ENCODE measurements around the gene CCNC.

GRCh38 chr6:99617131-99617530 lies 48.7 kb upstream of the CCNC start:
- TF ChIP-seq CTCF (IDR thresholded peaks at IDR 0.05) (no peak), POLR2A (IDR thresholded peaks at IDR 0.05) (no peak)

Data from right lobe of liver (tissue), 4 donors.